HT-29 (cell line): ENCODE results near the gene MARVELD1. TPM values are rescaled to one million over a fixed set of nuclear protein-coding genes. Genes with fewer than 3 reads are reported as not detected.

ENCODE experiments used
- DNase-seq: peaks from one replicate; pipeline ENCODE4 v3.0.0-alpha.2; 2015; ENCODE audit warnings: low spot score
- total RNA-seq: library from RNA; depleted of rRNA; stranded (reverse); fragments of >200 nt; shearing (Covaris generic); gene quantifications from 2 replicates; pipeline ENCODE4 v1.2.3, GENCODE V29; 2014; rRNA removed

Gene MARVELD1
- total RNA-seq, 1 experiment from 2014 or later = 24.9 TPM

DNA sequence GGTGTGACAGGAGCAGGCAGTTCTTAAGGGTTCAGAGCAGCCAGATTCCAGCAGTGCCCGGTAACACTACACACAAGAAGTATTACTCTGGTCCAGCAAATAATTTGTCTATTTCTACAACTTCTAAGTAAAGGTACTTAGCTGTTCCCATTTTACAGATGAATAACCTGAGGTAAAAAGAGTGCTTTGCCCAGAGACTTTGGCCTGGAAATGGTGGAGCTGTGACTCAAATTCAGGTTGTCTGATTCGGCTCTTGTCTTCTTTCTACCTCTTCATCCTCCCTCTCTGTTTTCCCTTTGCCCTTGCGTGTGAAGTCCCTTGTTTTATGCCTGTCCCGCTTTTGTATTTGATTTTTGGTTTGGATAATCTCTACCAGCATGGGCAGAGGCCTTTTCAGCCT is 41.2 kb downstream of the MARVELD1 start:
- no peak for DNase-seq

GRCh38 chr10:97755718-97756117 is 42.2 kb downstream of the MARVELD1 start:
- DNase-seq = no peak

DNA sequence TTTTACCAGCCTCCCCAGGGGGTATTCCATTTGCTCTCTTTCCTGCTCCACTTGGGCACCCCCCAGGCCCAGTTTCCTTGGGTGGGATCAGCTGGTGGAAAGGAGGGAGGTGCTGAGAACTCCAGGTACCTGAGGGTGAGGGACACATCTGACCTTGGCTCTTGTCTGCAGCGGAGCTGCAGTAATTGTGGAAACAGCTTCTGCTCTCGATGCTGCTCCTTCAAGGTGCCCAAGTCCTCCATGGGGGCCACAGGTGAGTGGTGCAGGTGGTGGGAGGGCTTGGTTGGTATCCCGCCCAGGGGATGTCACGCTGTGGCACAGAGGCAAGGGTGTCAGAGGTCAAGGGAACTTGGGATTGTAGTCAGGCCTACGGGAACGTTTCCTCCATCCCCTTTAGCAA is 43.9 kb downstream of the MARVELD1 start:
- DNase-seq = no peak

DNA sequence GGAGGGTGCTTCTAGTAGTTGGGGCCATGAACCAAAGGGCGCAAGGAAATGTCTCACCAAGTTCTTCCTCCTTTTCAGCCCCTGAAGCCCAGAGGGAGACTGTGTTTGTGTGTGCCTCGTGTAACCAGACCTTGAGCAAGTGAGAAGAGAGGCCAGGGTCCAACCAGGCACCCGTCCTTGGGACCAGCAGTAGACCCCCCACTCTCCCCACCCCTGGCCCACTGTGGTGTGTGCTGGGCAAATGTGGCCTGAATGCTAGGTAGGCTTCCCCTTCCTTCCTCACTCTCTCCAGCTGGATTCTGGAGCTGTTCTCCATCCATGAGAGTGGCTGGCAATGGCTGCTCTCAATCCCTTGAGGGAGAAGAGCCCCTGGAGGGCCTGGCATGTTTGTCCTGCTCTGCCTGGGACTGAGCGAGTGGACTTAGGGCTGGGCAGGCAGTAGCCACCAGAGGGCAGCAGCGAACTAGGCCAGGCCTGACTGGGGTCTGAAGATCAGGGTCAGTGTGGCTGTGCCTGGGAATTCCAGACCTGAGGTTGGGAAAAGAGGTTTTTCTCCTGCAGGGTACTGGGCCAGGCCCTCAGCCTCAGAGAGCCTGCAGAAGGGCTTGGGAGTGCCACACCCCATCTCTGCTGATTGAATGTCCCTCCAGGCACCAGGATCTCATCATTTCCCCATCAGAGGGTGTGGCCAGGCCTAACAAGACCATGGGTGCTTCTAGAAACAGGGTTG is 45.8 kb downstream of the MARVELD1 start:
- DNase-seq = peak; percentile 83

DNA sequence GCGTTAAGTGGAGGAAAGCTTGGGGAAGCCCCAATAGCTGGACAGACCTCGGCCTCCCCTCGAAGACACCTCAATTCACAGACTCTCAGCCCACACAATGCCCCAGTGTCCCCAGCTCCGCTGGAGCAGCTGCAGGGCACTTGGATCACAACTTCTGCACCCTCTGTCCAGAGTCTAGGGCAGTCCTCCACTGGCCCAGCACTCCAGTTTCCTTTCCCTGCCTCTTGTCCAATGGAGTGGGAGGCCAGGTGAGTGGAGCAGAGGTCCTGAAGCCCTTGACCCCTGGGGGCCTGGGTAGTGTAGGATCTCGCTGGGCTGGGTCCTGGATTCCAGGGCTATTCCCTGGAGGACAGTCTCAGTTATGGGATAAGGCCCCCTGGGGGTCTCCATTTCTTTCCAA is 46.4 kb downstream of the MARVELD1 start:
- DNase-seq = no peak

DNA sequence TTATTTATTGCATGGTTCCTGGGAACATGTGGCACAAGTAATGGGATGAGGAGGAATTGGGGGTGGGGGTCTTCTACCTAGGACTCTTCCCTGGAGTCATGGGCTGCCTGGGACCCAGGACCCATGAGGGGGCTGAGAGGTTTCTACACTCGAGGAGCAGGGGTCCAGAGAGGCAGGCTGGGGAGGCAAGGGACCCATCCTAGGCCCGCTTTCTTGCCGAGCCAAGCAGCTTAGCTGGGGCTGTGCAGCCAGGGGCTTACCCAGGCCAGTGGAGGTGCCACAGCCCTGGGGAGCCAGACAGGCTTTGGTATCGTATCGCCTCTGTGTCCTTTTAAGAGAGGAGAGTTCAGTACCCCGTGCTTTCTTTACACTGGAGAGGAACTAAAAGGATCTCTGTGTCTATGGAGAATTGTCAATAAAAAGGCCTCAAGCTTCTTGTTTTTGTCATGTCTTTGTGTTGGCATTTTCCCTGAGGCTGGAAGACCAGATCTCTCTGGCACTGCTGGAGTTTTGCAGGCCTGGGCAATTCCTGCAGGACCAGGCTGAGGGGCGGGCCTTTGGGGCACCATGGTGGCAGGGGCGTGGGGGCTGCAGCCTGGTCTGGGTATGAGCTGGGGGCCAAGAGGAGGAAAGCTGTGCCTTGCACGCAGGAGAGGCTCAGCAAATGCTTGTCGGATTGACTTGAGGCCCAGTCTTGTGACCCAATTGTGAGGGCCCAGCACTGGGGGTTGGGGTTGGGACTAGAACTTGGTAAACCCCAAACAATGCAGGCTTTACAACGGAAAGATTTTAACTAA is 47.1 kb downstream of the MARVELD1 start:
- no peak for DNase-seq

DNA sequence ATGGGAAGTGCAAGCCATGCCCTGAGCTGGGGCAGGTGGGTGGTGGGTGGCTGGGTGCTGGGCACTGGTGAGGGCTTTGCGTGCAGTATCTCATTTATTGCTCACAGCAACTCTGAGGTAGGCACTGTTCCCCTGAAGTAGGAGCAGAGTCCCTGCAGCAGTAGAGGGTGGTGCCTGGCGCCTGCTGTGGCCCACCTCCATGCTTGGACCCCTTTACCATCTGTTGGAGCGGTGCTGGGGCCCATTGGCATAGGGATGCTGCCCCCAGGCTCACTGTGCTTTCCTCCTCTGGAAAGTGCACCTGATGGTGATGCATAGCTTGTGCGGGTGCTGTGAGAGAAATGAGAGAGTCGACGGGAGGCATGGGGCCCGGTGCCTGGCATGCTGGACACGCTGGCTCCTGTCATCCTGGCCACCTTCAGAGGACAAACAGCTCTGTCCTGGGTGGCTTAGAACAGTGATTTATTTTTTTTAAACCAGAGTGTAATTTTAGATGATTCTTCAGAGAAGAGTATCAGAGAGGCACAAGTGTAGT is 47.9 kb downstream of the MARVELD1 start:
- DNase-seq = no peak

- DNase-seq = no peak
These were observed 48.5 kb downstream of the MARVELD1 start for GRCh38 chr10:97762056-97762455.

GRCh38 chr10:97762816-97763215 is 49.3 kb downstream of the MARVELD1 start:
- no peak for DNase-seq

GRCh38 chr10:97763411-97763810 is 49.9 kb downstream of the MARVELD1 start:
- no peak for DNase-seq

- DNase-seq = no peak
These were observed 50.4 kb downstream of the MARVELD1 start for GRCh38 chr10:97763947-97764346.

DNA sequence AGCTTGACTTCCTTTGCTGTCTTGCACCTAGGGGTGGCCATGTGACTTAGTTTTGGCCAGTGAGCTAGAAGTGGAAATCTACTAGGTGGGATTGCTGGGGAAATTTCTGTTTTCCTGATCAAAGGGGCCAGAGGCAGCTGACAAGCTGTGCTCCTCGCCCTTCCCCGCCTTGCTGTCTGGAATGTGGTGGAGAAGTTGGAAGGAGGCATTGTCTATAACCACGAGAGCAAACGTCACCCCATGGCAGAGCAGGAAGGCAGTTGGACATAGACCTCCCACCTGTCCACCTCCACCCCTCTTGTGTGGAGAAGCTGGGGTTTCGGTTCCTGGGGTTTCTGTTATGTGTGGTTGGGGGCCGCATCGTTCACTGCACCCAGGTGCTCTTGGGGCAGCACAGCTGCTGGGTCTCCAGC is 51.0 kb downstream of the MARVELD1 start:
- peak; percentile 56 for DNase-seq

- no peak for DNase-seq
These were observed 51.7 kb downstream of the MARVELD1 start for GRCh38 chr10:97765201-97765600.

DNA sequence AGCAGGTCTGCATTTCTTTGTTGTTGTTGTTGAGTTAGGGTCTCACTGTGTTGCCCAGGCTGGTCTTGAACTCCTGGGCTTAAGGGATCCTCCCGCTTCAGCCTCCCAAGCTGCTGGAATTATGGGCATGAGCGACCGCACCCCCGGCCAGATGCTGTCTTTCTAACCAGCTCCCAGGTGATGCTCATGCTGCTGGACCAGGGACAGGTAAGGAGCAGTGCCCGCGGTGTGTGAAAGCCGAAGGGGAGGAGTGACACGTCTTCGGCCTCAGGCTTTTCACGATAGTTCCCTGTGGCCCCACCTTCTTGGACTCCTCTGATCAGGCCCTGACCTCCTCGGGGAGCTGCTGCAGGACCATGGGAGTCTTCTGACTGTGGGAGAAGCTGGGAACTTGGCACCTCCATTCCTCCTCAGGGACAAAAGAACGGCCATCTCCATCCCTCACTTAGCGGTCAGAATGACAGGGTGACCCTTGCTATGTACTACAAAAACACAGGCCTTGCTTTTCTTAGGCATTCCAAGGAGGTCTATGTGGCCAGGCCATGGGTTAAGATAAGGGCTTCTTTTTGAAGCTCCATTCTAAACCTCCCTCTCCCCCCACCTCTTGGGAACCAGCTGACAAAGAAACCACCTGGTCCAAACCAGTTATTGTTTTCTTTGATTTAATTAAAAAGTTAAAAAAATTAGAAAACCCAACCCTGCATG is 52.7 kb downstream of the MARVELD1 start:
- DNase-seq = no peak

DNA sequence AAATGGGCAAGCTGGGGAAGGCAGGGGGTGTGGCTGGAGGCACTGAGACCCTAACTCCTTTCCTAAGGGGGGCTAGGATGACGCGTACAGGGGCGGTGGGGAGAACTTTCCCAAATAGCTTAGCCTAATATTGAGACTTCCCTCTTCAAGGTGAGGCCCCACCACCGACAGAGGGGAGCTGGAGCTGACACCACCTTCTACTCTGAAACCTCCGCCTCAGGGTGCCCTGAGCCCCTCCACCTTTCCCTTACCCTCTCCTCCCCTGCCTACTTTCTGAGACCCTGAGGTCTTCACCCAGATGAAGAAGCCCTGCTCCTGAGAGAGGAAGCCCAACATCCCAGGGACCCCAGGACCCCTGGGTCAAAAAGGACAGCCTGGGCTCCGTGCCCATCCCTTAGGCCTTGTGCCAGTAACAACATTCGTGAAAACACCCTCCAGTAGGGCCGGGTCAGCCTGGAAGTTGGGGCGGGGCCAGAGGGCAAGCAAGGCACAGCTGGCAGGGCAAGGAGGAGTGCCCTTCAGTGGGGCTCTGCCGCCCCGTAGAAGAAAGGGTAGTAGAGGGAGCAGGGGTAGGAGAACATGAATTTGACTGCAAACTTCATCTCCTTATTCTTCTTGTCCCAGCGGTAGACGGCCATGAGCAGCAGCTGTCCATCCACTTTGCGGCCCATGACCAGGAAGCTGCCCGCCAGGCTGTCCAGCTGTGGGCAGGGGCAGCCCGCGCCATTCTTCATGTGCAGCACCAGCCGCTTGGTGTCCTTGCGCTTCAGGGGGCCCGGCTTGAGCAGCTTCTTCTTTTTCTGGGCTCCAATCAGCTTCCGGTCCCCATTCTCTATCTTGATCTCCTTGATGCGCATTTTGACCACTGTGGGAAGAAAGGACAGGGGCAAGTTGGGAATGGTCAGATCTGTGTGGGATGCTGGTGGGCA is 53.7 kb downstream of the MARVELD1 start:
- DNase-seq = no peak

Other genes starting within 250 kb of the MARVELD1 start
- 78.7 and 103 TPM in 2 replicates for gene MMS19, start 215.3 kb upstream of the MARVELD1 start, total RNA-seq
- gene UBTD1, start 214.8 kb upstream of the MARVELD1 start, total RNA-seq = 21.2 and 23.5 TPM in 2 replicates
- 0.23 TPM in 1 of 2 replicates, not detected in the other for gene ANKRD2, start 141.0 kb upstream of the MARVELD1 start, total RNA-seq
- 0.26 and 0.36 TPM in 2 replicates for gene HOGA1, start 129.3 kb upstream of the MARVELD1 start, total RNA-seq
- gene C10orf62, start 124.0 kb upstream of the MARVELD1 start, total RNA-seq = not detected in 2 replicates
- gene MORN4, start 80.2 kb upstream of the MARVELD1 start, total RNA-seq = 0.29 and 1.2 TPM in 2 replicates
- 10.4 and 11.2 TPM in 2 replicates for gene PI4K2A, start 73.1 kb upstream of the MARVELD1 start, total RNA-seq
- gene AVPI1, start 26.5 kb upstream of the MARVELD1 start, total RNA-seq = 31.9 and 35.5 TPM in 2 replicates
- 34.6 and 45.5 TPM in 2 replicates for gene ZFYVE27, start 23.4 kb downstream of the MARVELD1 start, total RNA-seq
- gene SFRP5, start 58.3 kb downstream of the MARVELD1 start, total RNA-seq = 0.21 TPM in 1 of 2 replicates, not detected in the other
- 1.1 and 1.7 TPM in 2 replicates for gene GOLGA7B, start 136.1 kb downstream of the MARVELD1 start, total RNA-seq